ENCODE measurements around the gene RBM17. TPM values are rescaled to one million over a fixed set of nuclear protein-coding genes. Genes with fewer than 3 reads are reported as not detected.

RBM17 gene
- total and polyA plus RNA-seq, 2 of the 4 experiments (the other 2 are of a cell fraction) = 24.6 to 56.7 TPM

GRCh38 chr10:6049031-6049400, 39.8 kb upstream of the RBM17 start:
- Histone ChIP-seq H2BK20ac (ENCODE audit: low read depth, low read length) (no peak overlapping the region), H3K9ac (ENCODE audit: low read depth, low read length) (no peak overlapping the region), H4K20me1 (ENCODE audit: insufficient read depth, low read length) (no peaks in the 10 kb centered on the region), H3K9me1 (ENCODE audit: insufficient read depth, low read length) (no peaks in the 10 kb centered on the region), H4K8ac (ENCODE audit: low read depth in 2 of 2, low read length in 2 of 2) (no peak overlapping the region), H3K27me3 (ENCODE audit: control insufficient read depth, insufficient read depth, low read length) (peaks cover 44% of the 10 kb centered on the region), H3K23ac (ENCODE audit: low read depth, low read length) (no peak overlapping the region), H3K36me3 (ENCODE audit: control insufficient read depth, insufficient read depth, low read length) (no peaks in the 10 kb centered on the region), H4K91ac (ENCODE audit: insufficient read depth, low read depth, low read length) (no peak overlapping the region), H2AFZ (replicated peaks; ENCODE audit: low read length, poor library complexity) (no peak overlapping the region), H3K4me3 (ENCODE audit: insufficient read depth, low read depth, low read length) (no peak overlapping the region), H3K14ac (replicated peaks; ENCODE audit: low read depth, low read length) (no peak overlapping the region), H3K18ac (ENCODE audit: low read depth, low read length) (no peak overlapping the region), H3K4me2 (ENCODE audit: low read depth, low read length) (no peak overlapping the region), H3K27ac (ENCODE audit: insufficient read depth, low read length) (no peak overlapping the region), H2BK5ac (ENCODE audit: low read depth, low read length, poor library complexity, severe bottlenecking) (no peak overlapping the region), H2BK15ac (ENCODE audit: low read depth, low read length) (no peak overlapping the region), H2AK5ac (ENCODE audit: low read depth, low read length) (no peak overlapping the region), H3K4ac (ENCODE audit: low read depth, low read length) (no peak overlapping the region), H3K9me3 (ENCODE audit: control insufficient read depth, insufficient read depth, low read length) (no peaks in the 10 kb centered on the region; the same call in 1 of the 2 replicates), H3K4me1 (ENCODE audit: control insufficient read depth, insufficient read depth, low read length) (peaks cover 3% of the 10 kb centered on the region; the same call in 1 of the 2 replicates), H4K5ac (ENCODE audit: low read depth, low read length) (no peak overlapping the region), H2BK120ac (ENCODE audit: low read depth, low read length) (no peak overlapping the region), H2AK9ac (replicated peaks; ENCODE audit: low read depth, low read length, poor library complexity) (no peak overlapping the region), H3K79me1 (ENCODE audit: low read depth in 1 of 2, low read length in 2 of 2) (no peaks in the 10 kb centered on the region), H3K56ac (ENCODE audit: extremely low read depth, insufficient read depth, low read length) (no peak overlapping the region)
- DNase-seq (no peak), ATAC-seq (ENCODE audit: low read depth) (no peak)
- BruUV-seq (replicated peaks) = no TSS peak
- in situ Hi-C loops (cut with MboI; ENCODE audit: low sequenced_read_pairs) (no loop called here), intact Hi-C loops (cut with micrococcal nuclease) (no loop called here), dilution Hi-C loops (cut with HindIII; ENCODE audit: low sequenced_read_pairs, unreplicated experiment) (no loop called here)
- CTCF ChIA-PET = no interaction called here
- WGBS, 2 experiments (ENCODE audit: extremely low coverage in 2 of 2, insufficient read length in 1 of 2) = no CpG with 5 or more reads among the region's 2 CpGs
- POLR2A ChIA-PET (ENCODE audit: unreplicated experiment) = no interaction called here
- TF ChIP-seq CHD1 (IDR thresholded peaks at IDR 0.05; ENCODE audit: low read depth, low read length) = no peak
- no peak for TF ChIP-seq RCOR1 (IDR thresholded peaks at IDR 0.05; ENCODE audit: insufficient replicate concordance, low read length)
- TF ChIP-seq CTCF (conservative IDR thresholded peaks at IDR 0.05; ENCODE audit: low read depth, low read length) = no peak
- TF ChIP-seq BHLHE40 (IDR thresholded peaks at IDR 0.05; ENCODE audit: low read depth, low read length) = no peak
- TF ChIP-seq MXI1 (IDR thresholded peaks at IDR 0.05; ENCODE audit: borderline replicate concordance, low read depth, low read length) = no peak
- TF ChIP-seq MAFK (IDR thresholded peaks at IDR 0.05; ENCODE audit: low read depth, low read length) = no peak
- no peak for TF ChIP-seq ELK1 (IDR thresholded peaks at IDR 0.05; ENCODE audit: borderline replicate concordance, low read depth, low read length)
- TF ChIP-seq NFE2L2 (IDR thresholded peaks at IDR 0.05; ENCODE audit: low read depth, low read length) = no peak
- TF ChIP-seq MAZ (IDR thresholded peaks at IDR 0.05; ENCODE audit: borderline replicate concordance, low read depth, low read length) = no peak
- no peak for TF ChIP-seq POLR2A (IDR thresholded peaks at IDR 0.05; ENCODE audit: low read depth, low read length)
- no peak for TF ChIP-seq RFX5 (IDR thresholded peaks at IDR 0.05; ENCODE audit: low read depth, low read length)
- no peak for TF ChIP-seq CEBPB (IDR thresholded peaks at IDR 0.05; ENCODE audit: low read depth, low read length)
- TF ChIP-seq RAD21 (IDR thresholded peaks at IDR 0.05; ENCODE audit: low read length) = no peak
- TF ChIP-seq FOS (IDR thresholded peaks at IDR 0.05; ENCODE audit: low read depth, low read length) = no peak
- TF ChIP-seq USF2 (IDR thresholded peaks at IDR 0.05; ENCODE audit: low read depth, low read length) = no peak
- no peak for TF ChIP-seq SMC3 (IDR thresholded peaks at IDR 0.05; ENCODE audit: low read depth, low read length)

Data from IMR-90 (cell line).